Stimulated activated memory B cell treated with anti-CD40 and anti-IgM and Interleukin-4, amounts not matched to agents 10 μg/mL and 1 μg/mL and 100 μg/mL, for 72 hours (primary cell): ENCODE results near the gene ALS2.
"Not testable (repeated sequence)": the region's sequence is repeated elsewhere in the genome, so short reads cannot be mapped to it uniquely, and the experiment has no call there.

ENCODE experiments used
- ATAC-seq: fragments of 150-1000 bp; cut with Tn5 transposase; 2 replicates; pipeline ENCODE4 v1.10.0; 2021
- H3K27ac Mint-ChIP-seq: one replicate; pipeline ENCODE4 v1.8.0; 2022; ENCODE audit warnings: mild to moderate bottlenecking, mixed read lengths
- H3K27me3 Mint-ChIP-seq: one replicate; pipeline ENCODE4 v1.8.0; 2022; ENCODE audit warnings: mixed read lengths
- H3K36me3 Mint-ChIP-seq: one replicate; pipeline ENCODE4 v1.8.0; 2022; ENCODE audit warnings: mixed read lengths
- H3K4me1 Mint-ChIP-seq: one replicate; pipeline ENCODE4 v1.8.0; 2022; ENCODE audit warnings: mixed read lengths
- H3K4me3 Mint-ChIP-seq: one replicate; pipeline ENCODE4 v1.8.0; 2022; ENCODE audit warnings: mild to moderate bottlenecking, moderate library complexity, mixed read lengths
- H3K9me3 Mint-ChIP-seq: one replicate; pipeline ENCODE4 v1.8.0; 2022; ENCODE audit warnings: mixed read lengths

The ALS2 gene

GRCh38 chr2:201685156-201685555 is 95.6 kb downstream of the ALS2 start:
- H3K36me3 Mint-ChIP-seq, result no peaks in the 10 kb centered on the region
- no peak overlapping the region for H3K27ac Mint-ChIP-seq
- no peaks in the 10 kb centered on the region for H3K4me1 Mint-ChIP-seq
- ATAC-seq, result no peak
- H3K27me3 Mint-ChIP-seq, result peaks cover 31% of the 10 kb centered on the region
- no peak overlapping the region for H3K4me3 Mint-ChIP-seq
- no peaks in the 10 kb centered on the region for H3K9me3 Mint-ChIP-seq

DNA sequence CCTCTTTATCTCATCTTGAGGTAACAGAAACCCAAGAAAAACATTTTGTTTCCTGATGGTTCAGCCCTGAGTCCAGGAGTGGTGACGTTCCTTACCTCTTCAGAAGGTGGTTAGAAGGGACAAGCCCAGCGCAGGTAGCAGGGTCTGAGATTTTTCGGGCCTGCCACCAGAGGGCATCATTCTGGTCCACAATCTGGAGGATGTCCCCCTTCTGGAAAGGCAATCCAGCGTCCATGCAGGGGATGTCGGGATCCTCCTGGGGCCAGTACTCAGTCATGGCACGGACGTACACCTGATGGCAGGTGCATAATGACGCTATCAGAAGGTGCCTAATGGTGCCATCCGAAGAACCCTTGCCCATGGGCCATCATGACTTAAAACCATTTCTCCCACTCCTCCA is 100.0 kb downstream of the ALS2 start:
- H3K27ac Mint-ChIP-seq, result no peak overlapping the region
- no peaks in the 10 kb centered on the region for H3K9me3 Mint-ChIP-seq
- peaks cover 31% of the 10 kb centered on the region for H3K27me3 Mint-ChIP-seq
- H3K4me1 Mint-ChIP-seq, result no peaks in the 10 kb centered on the region
- H3K36me3 Mint-ChIP-seq, result no peaks in the 10 kb centered on the region
- no peak for ATAC-seq
- H3K4me3 Mint-ChIP-seq, result no peak overlapping the region

DNA sequence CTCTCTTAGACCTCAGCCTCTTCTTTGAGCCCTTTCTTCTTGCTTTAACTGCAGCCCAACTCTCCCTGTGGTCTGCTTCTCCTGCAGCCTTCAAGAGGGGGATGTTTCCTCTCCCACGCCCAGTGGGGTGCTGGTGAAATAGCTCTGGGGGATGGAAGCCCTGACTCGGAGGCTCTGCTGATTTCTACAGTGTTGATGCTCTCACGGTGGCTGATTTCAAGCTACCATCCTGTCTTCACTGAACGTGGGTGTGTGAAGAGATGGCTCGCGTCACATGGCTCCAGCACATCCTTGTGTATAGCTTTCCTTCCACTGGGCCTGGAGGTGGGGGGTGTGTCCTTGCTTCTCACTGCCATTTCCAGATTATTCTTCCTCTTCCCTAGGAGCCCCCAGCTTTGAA is 102.3 kb downstream of the ALS2 start:
- Mint-ChIP-seq H3K4me1 (no peaks in the 10 kb centered on the region), H3K27me3 (peaks cover 21% of the 10 kb centered on the region), H3K27ac (no peak overlapping the region), H3K4me3 (no peak overlapping the region), H3K36me3 (no peaks in the 10 kb centered on the region), H3K9me3 (no peaks in the 10 kb centered on the region)
- no peak for ATAC-seq

DNA sequence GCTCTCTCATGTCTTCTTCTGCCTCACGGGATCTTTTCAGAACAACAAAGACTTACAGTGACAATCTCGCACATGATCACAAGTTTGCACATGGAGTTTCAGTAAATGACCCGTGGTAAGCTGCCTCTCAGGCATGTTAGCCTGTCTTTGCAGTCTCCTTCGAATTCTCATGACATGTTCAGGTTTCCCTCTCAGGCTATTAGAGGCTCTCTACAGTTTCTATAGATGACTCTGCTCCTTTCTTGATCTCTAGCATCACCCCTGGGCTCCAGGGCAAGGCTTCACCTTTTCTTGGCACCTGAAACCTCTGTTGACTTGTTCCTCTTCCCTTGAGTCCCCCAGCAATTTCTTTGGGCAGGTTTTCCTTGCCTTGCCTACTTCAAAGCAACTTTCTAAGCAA is 105.3 kb downstream of the ALS2 start:
- no peak overlapping the region for H3K4me3 Mint-ChIP-seq
- no peaks in the 10 kb centered on the region for H3K9me3 Mint-ChIP-seq
- H3K27ac Mint-ChIP-seq, result no peak overlapping the region
- no peaks in the 10 kb centered on the region for H3K4me1 Mint-ChIP-seq
- no peak for ATAC-seq
- H3K27me3 Mint-ChIP-seq, result peaks cover 22% of the 10 kb centered on the region
- no peaks in the 10 kb centered on the region for H3K36me3 Mint-ChIP-seq

DNA sequence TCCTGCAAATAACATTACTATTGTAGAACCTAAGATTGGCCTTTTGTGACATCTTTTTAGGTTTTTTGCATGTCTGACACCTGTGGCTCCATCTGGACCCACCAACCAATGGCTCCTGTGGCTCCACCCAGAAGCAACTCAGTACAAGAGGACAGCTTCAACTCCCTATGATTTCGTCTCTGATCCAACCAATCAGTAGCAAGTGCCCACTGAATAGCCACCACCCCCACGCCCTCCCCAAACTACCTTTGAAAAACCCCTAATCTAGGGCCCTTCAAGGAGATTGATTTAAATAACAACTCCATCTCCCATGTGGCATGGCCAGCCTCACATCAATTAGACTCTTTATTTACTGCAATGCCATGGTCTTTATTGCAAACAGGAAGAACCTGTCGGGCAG is 105.9 kb downstream of the ALS2 start:
- Mint-ChIP-seq H3K27me3 (peaks cover 22% of the 10 kb centered on the region), H3K36me3 (no peaks in the 10 kb centered on the region), H3K9me3 (no peaks in the 10 kb centered on the region), H3K4me1 (no peaks in the 10 kb centered on the region), H3K4me3 (no peak overlapping the region), H3K27ac (no peak overlapping the region)
- no peak for ATAC-seq

- Mint-ChIP-seq H3K27me3 (peaks cover 22% of the 10 kb centered on the region), H3K9me3 (no peaks in the 10 kb centered on the region), H3K27ac (no peak overlapping the region), H3K4me1 (no peaks in the 10 kb centered on the region), H3K4me3 (no peak overlapping the region), H3K36me3 (no peaks in the 10 kb centered on the region)
- no peak for ATAC-seq
These were observed 106.4 kb downstream of the ALS2 start for GRCh38 chr2:201674298-201674697.

DNA sequence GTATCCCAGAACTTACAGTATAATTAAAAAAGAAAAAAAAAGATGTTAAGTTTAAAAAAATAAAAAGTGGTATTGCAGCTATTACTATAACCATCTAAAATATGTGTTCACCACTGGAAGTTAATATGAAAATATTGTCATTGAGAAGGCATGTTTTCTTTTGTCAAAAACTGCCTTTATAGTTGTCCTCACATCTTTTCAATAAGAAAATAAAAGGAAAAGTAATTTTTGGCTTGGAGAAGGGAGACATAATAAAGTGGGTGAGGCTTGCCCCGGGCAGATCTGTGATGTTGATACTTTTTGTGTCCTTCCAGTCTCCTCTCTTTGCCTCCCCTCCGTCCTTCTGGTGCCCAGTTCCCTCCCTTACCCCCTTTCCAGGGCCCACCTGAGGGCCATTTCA is 107.2 kb downstream of the ALS2 start:
- Mint-ChIP-seq H3K27ac (no peak overlapping the region), H3K36me3 (no peaks in the 10 kb centered on the region), H3K27me3 (peaks cover 22% of the 10 kb centered on the region), H3K9me3 (no peaks in the 10 kb centered on the region), H3K4me1 (no peaks in the 10 kb centered on the region), H3K4me3 (no peak overlapping the region)
- ATAC-seq, result no peak

DNA sequence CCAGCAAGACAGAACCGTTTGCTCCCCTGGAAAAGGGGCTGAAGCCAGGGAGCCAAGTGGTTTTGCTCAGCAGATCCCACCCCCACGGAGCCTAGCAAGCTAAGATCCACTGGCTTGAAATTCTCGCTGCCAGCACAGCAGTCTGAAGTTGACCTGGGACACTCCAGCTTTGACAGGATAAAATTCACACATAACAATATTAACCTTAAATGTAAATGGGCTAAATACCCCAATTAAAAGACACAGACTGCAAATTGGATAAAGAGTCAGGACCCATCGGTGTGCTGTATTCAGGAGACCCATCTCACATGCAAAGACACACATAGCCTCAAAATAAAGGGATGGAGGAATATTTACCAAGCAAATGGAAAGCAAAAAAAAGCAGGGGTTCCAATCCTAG is 109.5 kb downstream of the ALS2 start:
- not testable (repeated sequence) for H3K9me3 Mint-ChIP-seq, H3K27ac Mint-ChIP-seq, H3K4me3 Mint-ChIP-seq, H3K36me3 Mint-ChIP-seq, H3K4me1 Mint-ChIP-seq, ATAC-seq
- H3K27me3 Mint-ChIP-seq, result peaks cover 22% of the 10 kb centered on the region

DNA sequence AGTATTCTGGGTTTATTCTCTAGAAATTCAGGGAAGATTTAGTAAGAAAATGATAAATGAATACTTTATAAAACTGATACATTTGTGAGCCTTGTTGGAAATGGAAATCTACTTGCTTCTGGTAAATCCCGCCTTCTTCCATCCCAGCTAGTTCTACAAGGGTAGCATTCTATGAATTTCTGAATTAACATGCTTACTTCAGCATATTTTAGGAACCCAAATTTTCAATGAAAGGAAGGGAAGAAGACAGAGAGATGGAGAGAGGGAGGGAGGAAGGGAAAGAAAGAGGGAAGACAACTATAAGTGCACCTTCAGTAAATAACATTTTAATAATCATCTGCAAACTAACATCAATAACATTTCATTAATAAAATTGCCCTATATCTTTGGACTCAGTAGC is 110.9 kb downstream of the ALS2 start:
- no peak overlapping the region for H3K4me3 Mint-ChIP-seq
- H3K36me3 Mint-ChIP-seq, result no peaks in the 10 kb centered on the region
- H3K4me1 Mint-ChIP-seq, result no peaks in the 10 kb centered on the region
- H3K27ac Mint-ChIP-seq, result no peak overlapping the region
- ATAC-seq, result no peak
- peaks cover 22% of the 10 kb centered on the region for H3K27me3 Mint-ChIP-seq
- H3K9me3 Mint-ChIP-seq, result no peaks in the 10 kb centered on the region

DNA sequence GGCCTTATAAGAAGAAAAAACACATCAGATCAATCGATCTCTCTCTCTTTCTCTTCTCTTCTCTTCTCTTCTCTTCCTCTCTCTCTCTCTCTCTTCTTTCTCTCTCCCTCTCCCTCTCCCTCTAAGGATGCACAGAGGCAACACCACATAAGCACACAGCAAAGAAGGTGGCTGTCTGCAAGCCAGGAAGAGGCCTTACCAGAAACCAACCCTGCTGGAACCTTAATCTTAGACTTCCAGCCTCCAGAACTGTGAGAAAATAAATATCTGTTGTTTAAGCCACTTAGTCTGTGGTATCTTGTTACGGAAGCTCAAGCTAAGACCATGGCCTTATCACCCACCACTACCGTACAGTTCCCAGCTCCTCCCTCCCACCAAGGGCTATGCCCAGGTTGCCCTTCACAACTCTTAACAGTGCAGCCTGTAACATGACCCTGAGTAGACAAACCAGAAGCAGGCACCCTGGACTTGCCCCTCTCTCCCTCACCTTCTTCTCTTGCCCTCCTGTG is 112.3 kb downstream of the ALS2 start:
- no peak overlapping the region for H3K27ac Mint-ChIP-seq
- peak; percentile 50 for ATAC-seq

GRCh38 chr2:201664334-201664733 is 116.4 kb downstream of the ALS2 start:
- H3K27ac Mint-ChIP-seq, result no peak overlapping the region
- H3K4me3 Mint-ChIP-seq, result no peak overlapping the region
- H3K9me3 Mint-ChIP-seq, result no peaks in the 10 kb centered on the region
- H3K4me1 Mint-ChIP-seq, result no peaks in the 10 kb centered on the region
- no peak for ATAC-seq
- H3K27me3 Mint-ChIP-seq, result no peaks in the 10 kb centered on the region
- no peaks in the 10 kb centered on the region for H3K36me3 Mint-ChIP-seq

More for the DNA sequence above, 112.3 kb downstream of the ALS2 start:
- no peaks in the 10 kb centered on the region for H3K4me1 Mint-ChIP-seq
- H3K4me3 Mint-ChIP-seq, result no peak overlapping the region
- H3K27me3 Mint-ChIP-seq, result peaks cover 22% of the 10 kb centered on the region
- no peaks in the 10 kb centered on the region for H3K9me3 Mint-ChIP-seq
- H3K36me3 Mint-ChIP-seq, result no peaks in the 10 kb centered on the region

DNA sequence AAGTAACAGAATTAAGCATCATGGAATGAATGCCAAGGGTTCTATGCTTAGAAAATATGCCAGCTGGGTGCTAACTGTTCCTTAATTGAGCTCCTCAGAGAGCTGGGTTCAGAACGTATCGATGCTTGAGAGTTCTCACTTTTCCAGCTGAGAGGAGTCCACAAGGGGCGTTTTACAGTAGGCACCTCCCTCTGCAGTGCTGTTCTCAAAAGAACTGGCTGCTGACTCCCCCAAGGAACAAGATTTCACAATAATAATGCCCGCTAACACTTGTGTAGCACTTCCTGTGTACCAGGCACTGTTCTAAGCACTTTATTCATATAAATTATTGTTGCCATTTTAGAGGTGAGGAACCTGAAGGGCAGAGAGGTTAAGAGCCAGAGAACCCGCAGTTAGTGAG is 119.4 kb downstream of the ALS2 start:
- Mint-ChIP-seq H3K27me3 (peaks cover 6% of the 10 kb centered on the region), H3K4me3 (no peak overlapping the region), H3K9me3 (no peaks in the 10 kb centered on the region), H3K4me1 (no peaks in the 10 kb centered on the region), H3K27ac (no peak overlapping the region), H3K36me3 (no peaks in the 10 kb centered on the region)
- no peak for ATAC-seq

GRCh38 chr2:201660293-201660895 is 120.3 kb downstream of the ALS2 start:
- H3K27me3 Mint-ChIP-seq, result peaks cover 9% of the 10 kb centered on the region
- no peaks in the 10 kb centered on the region for H3K9me3 Mint-ChIP-seq
- H3K27ac Mint-ChIP-seq, result no peak overlapping the region
- ATAC-seq, result no peak
- no peaks in the 10 kb centered on the region for H3K36me3 Mint-ChIP-seq
- H3K4me3 Mint-ChIP-seq, result no peak overlapping the region
- H3K4me1 Mint-ChIP-seq, result no peaks in the 10 kb centered on the region

GRCh38 chr2:201656740-201657139 is 124.0 kb downstream of the ALS2 start:
- no peak overlapping the region for H3K4me3 Mint-ChIP-seq
- H3K36me3 Mint-ChIP-seq, result no peaks in the 10 kb centered on the region
- no peaks in the 10 kb centered on the region for H3K4me1 Mint-ChIP-seq
- H3K27me3 Mint-ChIP-seq, result peaks cover 30% of the 10 kb centered on the region
- ATAC-seq, result no peak
- H3K9me3 Mint-ChIP-seq, result no peaks in the 10 kb centered on the region
- no peak overlapping the region for H3K27ac Mint-ChIP-seq

DNA sequence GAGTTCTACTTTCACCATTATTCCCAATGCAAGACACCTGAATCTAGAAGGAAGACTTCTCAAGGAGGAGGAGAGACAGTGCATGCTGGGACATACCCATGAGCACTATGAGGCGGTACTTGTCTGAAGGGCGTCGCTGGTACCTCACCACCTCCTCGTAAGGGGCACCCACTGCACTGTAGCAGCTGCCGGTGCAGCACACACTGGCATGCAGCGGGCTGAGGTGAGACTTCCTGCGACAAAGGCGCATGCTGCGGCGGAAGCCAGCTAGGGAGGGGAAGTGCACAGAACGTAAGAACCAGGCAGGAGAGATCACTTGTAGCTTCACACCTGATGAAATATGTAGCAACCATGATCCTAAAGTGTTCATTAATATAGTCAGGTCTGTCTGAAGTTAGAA is 124.6 kb downstream of the ALS2 start:
- Mint-ChIP-seq H3K36me3 (no peaks in the 10 kb centered on the region), H3K4me3 (no peak overlapping the region), H3K9me3 (no peaks in the 10 kb centered on the region), H3K4me1 (no peaks in the 10 kb centered on the region), H3K27ac (no peak overlapping the region), H3K27me3 (peaks cover 34% of the 10 kb centered on the region)
- no peak for ATAC-seq

DNA sequence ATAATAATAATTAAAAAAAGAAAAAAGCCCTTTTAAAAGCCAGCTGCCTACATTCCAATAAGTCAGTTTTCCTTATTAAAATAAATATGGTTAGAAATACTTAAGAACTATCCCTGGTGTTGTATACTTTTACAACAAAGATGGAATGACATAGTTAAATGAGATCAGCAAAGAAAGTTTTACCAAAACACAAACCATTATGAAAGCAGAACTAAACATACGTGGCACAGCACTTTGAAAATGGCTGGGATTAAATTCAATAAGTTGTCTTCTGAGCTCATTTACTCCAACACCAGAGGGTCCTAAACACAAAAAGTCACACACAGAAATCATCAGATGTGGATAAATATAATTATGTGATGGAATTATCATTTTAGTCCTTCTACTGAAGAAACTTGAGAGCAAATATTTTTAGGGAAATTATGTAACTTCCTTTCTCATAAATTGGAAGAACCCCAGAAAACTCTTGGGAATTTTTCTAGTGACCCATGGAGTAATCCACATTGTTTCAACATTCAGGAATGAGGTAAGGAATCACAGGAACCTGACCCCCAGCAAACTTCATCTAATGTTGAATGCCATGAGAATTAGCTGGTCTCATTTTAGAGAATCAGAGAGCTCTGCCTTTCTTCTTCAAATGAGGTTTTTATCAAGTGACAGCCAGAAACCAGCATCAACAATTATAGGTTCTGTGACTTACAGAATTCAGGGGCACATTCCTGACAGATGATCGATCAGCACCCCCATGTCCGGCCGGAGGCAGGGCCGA is 125.9 kb downstream of the ALS2 start:
- Mint-ChIP-seq H3K4me1 (no peaks in the 10 kb centered on the region), H3K9me3 (no peaks in the 10 kb centered on the region), H3K4me3 (no peak overlapping the region), H3K36me3 (no peaks in the 10 kb centered on the region), H3K27me3 (peaks cover 34% of the 10 kb centered on the region), H3K27ac (no peak overlapping the region)
- ATAC-seq, result no peak
